Tibial nerve (tissue), 4 donors: ENCODE data around the gene SEMA5A.

Experiments used
- EP300 ChIP-seq, 2 donors: sonication (generic); formaldehyde crosslinking; IDR thresholded peaks; one replicate each; pipeline ENCODE4 v1.6.1; 2017; ENCODE audit warnings: antibody characterized with exemption in 2 of 2, mild to moderate bottlenecking in 1 of 2
- TF ChIP-seq, protein P1 (sequence below), 5 experiments: fragments of 200-600 bp in 3 of 5; fragments of 450-650 bp in 2 of 5; sonication (generic) in 3 of 5; IDR thresholded peaks; one replicate each; pipeline ENCODE4 v1.5.1; 2016 to 2019; ENCODE audit warnings: antibody characterized with exemption in 5 of 5, mild to moderate bottlenecking in 3 of 5, moderate library complexity in 2 of 5

GRCh38 chr5:9344751-9345240, 201.1 kb downstream of the SEMA5A start:
- TF ChIP-seq, protein P1, sequence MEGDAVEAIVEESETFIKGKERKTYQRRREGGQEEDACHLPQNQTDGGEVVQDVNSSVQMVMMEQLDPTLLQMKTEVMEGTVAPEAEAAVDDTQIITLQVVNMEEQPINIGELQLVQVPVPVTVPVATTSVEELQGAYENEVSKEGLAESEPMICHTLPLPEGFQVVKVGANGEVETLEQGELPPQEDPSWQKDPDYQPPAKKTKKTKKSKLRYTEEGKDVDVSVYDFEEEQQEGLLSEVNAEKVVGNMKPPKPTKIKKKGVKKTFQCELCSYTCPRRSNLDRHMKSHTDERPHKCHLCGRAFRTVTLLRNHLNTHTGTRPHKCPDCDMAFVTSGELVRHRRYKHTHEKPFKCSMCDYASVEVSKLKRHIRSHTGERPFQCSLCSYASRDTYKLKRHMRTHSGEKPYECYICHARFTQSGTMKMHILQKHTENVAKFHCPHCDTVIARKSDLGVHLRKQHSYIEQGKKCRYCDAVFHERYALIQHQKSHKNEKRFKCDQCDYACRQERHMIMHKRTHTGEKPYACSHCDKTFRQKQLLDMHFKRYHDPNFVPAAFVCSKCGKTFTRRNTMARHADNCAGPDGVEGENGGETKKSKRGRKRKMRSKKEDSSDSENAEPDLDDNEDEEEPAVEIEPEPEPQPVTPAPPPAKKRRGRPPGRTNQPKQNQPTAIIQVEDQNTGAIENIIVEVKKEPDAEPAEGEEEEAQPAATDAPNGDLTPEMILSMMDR (IDR thresholded peaks at IDR 0.05) = no peak
- TF ChIP-seq EP300 (IDR thresholded peaks at IDR 0.05) = no peak
